ENCODE measurements around the gene PAK1. TPM values are rescaled to one million over a fixed set of nuclear protein-coding genes. Genes with fewer than 3 reads are reported as not detected.
A peak's percentile ranks its signal among the peaks of the same experiment; 100 is the strongest.

PAK1 gene
- total and polyA plus RNA-seq, 2 of the 8 experiments (the other 6 are each of a cell fraction or from before 2014, with no cell fraction given): 87.7 to 151 TPM

- ChIA-PET POLR2A (ENCODE audit: partially characterized antibody) (no interaction called here), CTCF (ENCODE audit: partially characterized antibody) (interaction anchor here (1.1 kb wide), 1 partner anchor 48 kb away, joined by 3 read pairs; no protein-coding TSS in a partner anchor)
- Histone ChIP-seq H3K23me2 (ENCODE audit: low read depth, low read length) (no peaks in the 10 kb centered on the region), H3K27ac (ENCODE audit: low read depth, low read length) (no peak overlapping the region), H3K36me3 (ENCODE audit: control insufficient read depth in 2 of 4, insufficient read depth in 4 of 4, low read length in 3 of 4) (peaks cover 0 to 4% (median 0%) of the 10 kb centered on the region in 4 experiments; a peak in 1 of 8 replicates), H2BK15ac (ENCODE audit: low read length) (no peak overlapping the region), H2BK12ac (ENCODE audit: low read depth, low read length) (no peak overlapping the region), H4K20me1 (replicated peaks in 1 of 2; ENCODE audit: control insufficient read depth in 1 of 2, insufficient read depth in 2 of 2, low read length in 2 of 2) (no peaks in the 10 kb centered on the region), H3K79me1 (ENCODE audit: low read depth, low read length) (no peaks in the 10 kb centered on the region), H3K9ac (replicated peaks in 1 of 4; ENCODE audit: extremely low read depth in 1 of 4, low read depth in 3 of 4, low read length in 3 of 4) (no peak overlapping the region), H4K91ac (replicated peaks; ENCODE audit: insufficient read length, low read length) (no peak overlapping the region), H2AFZ (ENCODE audit: low read length) (peak overlapping the region; percentile 33; the same call in 1 of the 2 replicates), H3K79me2 (ENCODE audit: control insufficient read depth in 1 of 2, insufficient read depth in 2 of 2, low read length in 2 of 2) (no peaks in the 10 kb centered on the region), H3K27me3 (replicated peaks in 1 of 4; ENCODE audit: control insufficient read depth in 3 of 4, extremely low read depth in 1 of 4, insufficient read depth in 3 of 4, low read length in 3 of 4) (no peaks in the 10 kb centered on the region), H3K14ac (ENCODE audit: insufficient read length) (no peak overlapping the region), H3K56ac (replicated peaks; ENCODE audit: insufficient read length, low read depth, low read length) (no peak overlapping the region), H4K5ac (ENCODE audit: insufficient read length, low read depth, low read length) (no peak overlapping the region), H2BK5ac (ENCODE audit: low read depth, low read length) (no peak overlapping the region), H3K4me2 (ENCODE audit: insufficient read depth in 1 of 2, low read depth in 2 of 2, low read length in 2 of 2) (no peak overlapping the region), H2AK5ac (ENCODE audit: low read depth, low read length) (no peak overlapping the region), H4K8ac (ENCODE audit: extremely low read depth, insufficient read depth, low read length) (no peak overlapping the region), H2BK120ac (replicated peaks; ENCODE audit: low read depth, low read length) (no peak overlapping the region), H3K18ac (ENCODE audit: extremely low read depth, low read length) (no peak overlapping the region), H3K23ac (ENCODE audit: insufficient read length) (no peak overlapping the region), H3K9me3 (ENCODE audit: insufficient read depth in 2 of 2, low read depth in 1 of 2, low read length in 1 of 2) (peaks cover 6 to 8% of the 10 kb centered on the region in 2 experiments; a peak in 3 of 4 replicates), H3K4me3 (ENCODE audit: extremely low read depth in 1 of 4, insufficient read depth in 2 of 4, low read depth in 3 of 4, low read length in 4 of 4) (no peak overlapping the region), H3K4me1 (replicated peaks in 1 of 4; ENCODE audit: control insufficient read depth in 3 of 4, insufficient read depth in 4 of 4, low read length in 3 of 4) (peaks cover 0 to 5% (median 1%) of the 10 kb centered on the region in 4 experiments; a peak in 3 of 7 replicates), H2BK20ac (ENCODE audit: low read length) (no peak overlapping the region), H3K4ac (replicated peaks; ENCODE audit: insufficient read length, low read depth, low read length) (no peak overlapping the region)
- no peak for FAIRE-seq
- DNase-seq (ENCODE audit: low read depth in 1 of 2, low spot score in 2 of 2): peak in 1 of 2 experiments; percentile 40
- WGBS, 2 experiments (ENCODE audit: extremely low coverage in 1 of 2, insufficient coverage in 1 of 2, insufficient read length in 1 of 2, insufficient replicate concordance in 2 of 2, low coverage in 1 of 2, low lambda C conversion rate in 2 of 2, missing lambda C conversion rate in 1 of 2): 75% methylated on average over 3 of the region's 3 CpGs; no CpG with 5 or more reads in 1 of the 2 experiments
- TF ChIP-seq RXRA (IDR thresholded peaks at IDR 0.05; ENCODE audit: insufficient read depth, low read depth, low read length) (no peak), JUN (IDR thresholded peaks at IDR 0.05; ENCODE audit: low read depth, low read length) (no peak), BRCA1 (IDR thresholded peaks at IDR 0.05; ENCODE audit: low read depth, low read length) (no peak), CTCF (IDR thresholded peaks at IDR 0.05; ENCODE audit: control extremely low read depth in 1 of 3, insufficient read depth in 1 of 3, low read depth in 1 of 3, low read length in 3 of 3) (no peak), NANOG (IDR thresholded peaks at IDR 0.05; ENCODE audit: insufficient read depth, low read depth, low read length, poor library complexity, severe bottlenecking) (no peak), CHD2 (IDR thresholded peaks at IDR 0.05; ENCODE audit: low read length) (no peak), SIRT6 (IDR thresholded peaks at IDR 0.05; ENCODE audit: low read length) (no peak), BACH1 (IDR thresholded peaks at IDR 0.05; ENCODE audit: low read length) (no peak), SP1 (IDR thresholded peaks at IDR 0.05; ENCODE audit: low read depth, low read length) (no peak), BCL11A (IDR thresholded peaks at IDR 0.05; ENCODE audit: low read depth in 2 of 2, low read length in 2 of 2) (no peak)
These were observed 46.0 kb upstream of the PAK1 start for GRCh38 chr11:77519847-77520246.
